Mammary epithelial cell (primary cell): ENCODE measurements around the gene DLD.

Experiments
- EZH2 ChIP-seq: IDR thresholded peaks from 2 replicates; pipeline ENCODE4 v1.6.1; 2012; ENCODE audit warnings: low read length, inconsistent platforms, borderline replicate concordance
- TF ChIP-seq, protein P1 (sequence below), 2 donors: IDR thresholded peaks in 1 of 2; conservative IDR thresholded peaks in 1 of 2; 2 replicates each; pipeline ENCODE4 v1.5.1; 2011 to 2012; ENCODE audit warnings: inconsistent platforms in 2 of 2, low read length in 2 of 2, mild to moderate bottlenecking in 2 of 2, control low read depth in 1 of 2, low read depth in 1 of 2; ENCODE audit not compliant: insufficient read depth in 1 of 2; ENCODE audit errors: extremely low read depth in 1 of 2

GRCh38 chr7:107957436-107957835 lies 66.5 kb downstream of the DLD start:
- TF ChIP-seq, protein P1, sequence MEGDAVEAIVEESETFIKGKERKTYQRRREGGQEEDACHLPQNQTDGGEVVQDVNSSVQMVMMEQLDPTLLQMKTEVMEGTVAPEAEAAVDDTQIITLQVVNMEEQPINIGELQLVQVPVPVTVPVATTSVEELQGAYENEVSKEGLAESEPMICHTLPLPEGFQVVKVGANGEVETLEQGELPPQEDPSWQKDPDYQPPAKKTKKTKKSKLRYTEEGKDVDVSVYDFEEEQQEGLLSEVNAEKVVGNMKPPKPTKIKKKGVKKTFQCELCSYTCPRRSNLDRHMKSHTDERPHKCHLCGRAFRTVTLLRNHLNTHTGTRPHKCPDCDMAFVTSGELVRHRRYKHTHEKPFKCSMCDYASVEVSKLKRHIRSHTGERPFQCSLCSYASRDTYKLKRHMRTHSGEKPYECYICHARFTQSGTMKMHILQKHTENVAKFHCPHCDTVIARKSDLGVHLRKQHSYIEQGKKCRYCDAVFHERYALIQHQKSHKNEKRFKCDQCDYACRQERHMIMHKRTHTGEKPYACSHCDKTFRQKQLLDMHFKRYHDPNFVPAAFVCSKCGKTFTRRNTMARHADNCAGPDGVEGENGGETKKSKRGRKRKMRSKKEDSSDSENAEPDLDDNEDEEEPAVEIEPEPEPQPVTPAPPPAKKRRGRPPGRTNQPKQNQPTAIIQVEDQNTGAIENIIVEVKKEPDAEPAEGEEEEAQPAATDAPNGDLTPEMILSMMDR (conservative IDR thresholded peaks at IDR 0.05 in 1 of 2, IDR thresholded peaks at IDR 0.05 in 1 of 2; ENCODE audit: extremely low read depth in 1 of 2, insufficient read depth in 1 of 2, low read depth in 1 of 2, low read length in 2 of 2) = no peak
- no peak for TF ChIP-seq EZH2
